SU-DHL-6 (cell line): ENCODE results near the gene DGKG.

ENCODE experiments used
- H2AFZ ChIP-seq: fragments of 200-600 bp; sonication (generic); 2 replicates; pipeline ENCODE4 v1.6.1; 2014; ENCODE audit warnings: low read depth, mild to moderate bottlenecking, moderate library complexity, mixed read lengths, antibody characterized with exemption, low read length; ENCODE audit not compliant: severe bottlenecking
- H3F3A ChIP-seq: fragments of 200-600 bp; shearing (Covaris generic); 2 replicates; pipeline ENCODE4 v1.6.0; 2016; ENCODE audit warnings: antibody characterized with exemption, mild to moderate bottlenecking; ENCODE audit not compliant: insufficient read depth
- H3K27ac ChIP-seq: fragments of 200-600 bp; sonication (generic); 2 replicates; pipeline ENCODE4 v1.5.1; 2016; ENCODE audit warnings: low read depth, mild to moderate bottlenecking, low read length, moderate library complexity, mixed read lengths
- H3K27me3 ChIP-seq: fragments of 200-600 bp; sonication (generic), shearing (Covaris generic); 2 replicates; pipeline ENCODE4 v1.6.0; 2014; ENCODE audit warnings: mild to moderate bottlenecking, low read length
- H3K36me3 ChIP-seq: fragments of 200-600 bp; sonication (generic); 2 replicates; pipeline ENCODE4 v1.6.1; 2014; ENCODE audit warnings: mild to moderate bottlenecking, low read length, mixed read lengths
- H3K4me2 ChIP-seq: fragments of 300-600, 200-600 bp; shearing (Covaris generic), sonication (generic); 2 replicates; pipeline ENCODE4 v1.6.0; 2014; ENCODE audit warnings: low read length, low read depth, mild to moderate bottlenecking; ENCODE audit not compliant: poor library complexity, severe bottlenecking
- H3K4me3 ChIP-seq: fragments of 200-600 bp; sonication (generic); 2 replicates; pipeline ENCODE4 v1.5.1; 2014; ENCODE audit warnings: antibody characterized with exemption, low read length, mild to moderate bottlenecking, mixed read lengths; ENCODE audit not compliant: insufficient read depth, poor library complexity, severe bottlenecking
- H3K79me2 ChIP-seq: fragments of 200-600 bp; sonication (generic); 2 replicates; pipeline ENCODE4 v1.6.1; 2014; ENCODE audit warnings: mild to moderate bottlenecking, low read length, moderate library complexity; ENCODE audit not compliant: insufficient read depth
- H3K9ac ChIP-seq: fragments of 200-600 bp; sonication (generic); 2 replicates; pipeline ENCODE4 v1.7.0; 2014; ENCODE audit warnings: mild to moderate bottlenecking, low read length
- H3K9me2 ChIP-seq: fragments of 200-600 bp; sonication (generic); replicated peaks from 2 replicates; pipeline ENCODE4 v1.6.1; 2014; ENCODE audit warnings: low read length; ENCODE audit not compliant: insufficient read depth
- H3K9me3 ChIP-seq: fragments of 200-600 bp; sonication (generic); 2 replicates; pipeline ENCODE4 v1.6.1; 2014; ENCODE audit warnings: low read length, mixed read lengths; ENCODE audit not compliant: insufficient read depth
- H4K20me1 ChIP-seq: fragments of 200-600 bp; sonication (generic); 2 replicates; pipeline ENCODE4 v1.6.1; 2014; ENCODE audit warnings: low read depth, mild to moderate bottlenecking, antibody characterized with exemption, low read length, moderate library complexity, mixed read lengths
- CTCF ChIP-seq: fragments of 200-600 bp; sonication (generic); IDR thresholded peaks from one replicate; pipeline ENCODE4 v1.5.1; 2017; ENCODE audit warnings: antibody characterized with exemption, mild to moderate bottlenecking, low read length, moderate library complexity; ENCODE audit not compliant: insufficient read depth, poor library complexity, severe bottlenecking
- EZH2phosphoT487 ChIP-seq: fragments of 200-600 bp; sonication (generic), shearing (Covaris generic); conservative IDR thresholded peaks from 2 replicates; pipeline ENCODE4 v1.6.1; 2018; ENCODE audit warnings: mild to moderate bottlenecking, antibody characterized with exemption, low read length, moderate library complexity, mixed read lengths

The DGKG gene

GRCh38 chr3:186259612-186260383, 102.2 kb downstream of the DGKG start:
- Histone ChIP-seq H3K27ac (no peak overlapping the region), H3K4me3 (no peak overlapping the region), H2AFZ (no peak overlapping the region), H3K9me2 (no peaks in the 10 kb centered on the region), H3K36me3 (no peaks in the 10 kb centered on the region), H3F3A (no peaks in the 10 kb centered on the region), H3K27me3 (no peaks in the 10 kb centered on the region), H3K4me2 (no peak overlapping the region), H4K20me1 (no peaks in the 10 kb centered on the region), H3K79me2 (no peaks in the 10 kb centered on the region), H3K9me3 (no peaks in the 10 kb centered on the region), H3K9ac (no peak overlapping the region)
- TF ChIP-seq EZH2phosphoT487 (no peak), CTCF (peak; percentile 86)

- no peaks in the 10 kb centered on the region for H3K9me3 ChIP-seq
- no peak overlapping the region for H3K9ac ChIP-seq
- H2AFZ ChIP-seq: no peak overlapping the region
- no peak for TF ChIP-seq EZH2phosphoT487
- TF ChIP-seq CTCF: no peak
- H3K4me2 ChIP-seq: no peak overlapping the region
- no peaks in the 10 kb centered on the region for H3K79me2 ChIP-seq
- no peaks in the 10 kb centered on the region for H3K27me3 ChIP-seq
- H3K36me3 ChIP-seq: no peaks in the 10 kb centered on the region
- no peaks in the 10 kb centered on the region for H3F3A ChIP-seq
- no peaks in the 10 kb centered on the region for H3K9me2 ChIP-seq
- H3K27ac ChIP-seq: no peak overlapping the region
- H4K20me1 ChIP-seq: no peaks in the 10 kb centered on the region
- H3K4me3 ChIP-seq: no peak overlapping the region
These were observed 103.1 kb downstream of the DGKG start for GRCh38 chr3:186258968-186259367.

- no peak for TF ChIP-seq EZH2phosphoT487
- TF ChIP-seq CTCF: no peak
- Histone ChIP-seq H3K27ac (no peak overlapping the region), H3K9ac (no peak overlapping the region)
These were observed 104.2 kb downstream of the DGKG start for GRCh38 chr3:186257866-186258265.

More at GRCh38 chr3:186257866-186258265, 104.2 kb downstream of the DGKG start:
- H3F3A ChIP-seq: no peaks in the 10 kb centered on the region
- no peaks in the 10 kb centered on the region for H3K9me3 ChIP-seq
- H3K36me3 ChIP-seq: no peaks in the 10 kb centered on the region
- no peak overlapping the region for H2AFZ ChIP-seq
- H3K9me2 ChIP-seq: no peaks in the 10 kb centered on the region
- H3K4me2 ChIP-seq: no peak overlapping the region
- no peak overlapping the region for H3K4me3 ChIP-seq
- no peaks in the 10 kb centered on the region for H3K79me2 ChIP-seq
- H4K20me1 ChIP-seq: no peaks in the 10 kb centered on the region
- no peaks in the 10 kb centered on the region for H3K27me3 ChIP-seq
